Right renal cortex interstitium (tissue), 3 donors: ENCODE results near the gene LBX1. TPM values are rescaled to one million over a fixed set of nuclear protein-coding genes. Genes with fewer than 3 reads are reported as not detected.

ENCODE experiments used
- DNase-seq, 3 donors: peaks; one replicate each; pipeline ENCODE4 v3.0.0-alpha.2; 2013; ENCODE audit warnings: low read depth in 3 of 3, low spot score in 2 of 3
- polyA plus RNA-seq, 3 donors: library from polyadenylated mRNA; unstranded; fragments of 120-200 nt; gene quantifications; one replicate each; pipeline ENCODE4 v1.2.1, GENCODE V29; 2013; ENCODE audit not compliant: insufficient read length in 3 of 3

LBX1 gene
- polyA plus RNA-seq, 3 donors, result not detected

DNA sequence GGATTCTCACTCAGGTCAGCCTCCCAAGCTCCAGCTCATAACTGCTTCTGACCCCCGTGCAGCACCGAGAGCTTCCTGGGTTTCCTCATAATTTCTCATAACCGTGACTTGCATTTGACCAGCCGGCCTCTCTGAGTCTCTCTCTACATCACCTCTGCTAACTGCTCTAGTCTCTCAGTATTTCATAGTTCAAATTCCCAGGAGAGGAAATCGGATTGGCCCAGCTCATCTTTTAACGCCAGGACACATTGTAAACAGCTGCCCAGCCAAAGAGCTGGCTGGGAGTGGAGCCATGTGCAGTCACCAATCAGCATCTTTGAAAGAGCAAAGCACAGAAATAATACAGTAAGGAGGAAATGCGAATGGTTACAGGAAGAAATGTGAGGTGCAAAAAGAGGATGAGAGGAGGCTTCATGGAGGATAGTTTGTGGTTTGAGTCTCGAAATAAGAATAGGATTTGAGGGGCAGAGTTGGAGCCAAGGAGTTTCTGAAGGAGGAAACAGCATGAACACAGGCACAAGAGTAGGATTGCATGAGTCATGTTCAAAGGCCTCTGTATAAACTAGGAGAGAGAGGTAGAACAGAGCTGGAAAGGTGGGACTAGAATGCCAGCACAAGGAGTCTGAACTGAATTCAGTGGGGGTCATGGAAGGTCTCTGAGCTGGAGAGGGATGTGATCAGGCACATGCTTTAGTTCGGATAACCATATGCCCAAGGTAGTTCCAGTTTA, 15.2 kb upstream of the LBX1 start:
- DNase-seq, result no peak

DNA sequence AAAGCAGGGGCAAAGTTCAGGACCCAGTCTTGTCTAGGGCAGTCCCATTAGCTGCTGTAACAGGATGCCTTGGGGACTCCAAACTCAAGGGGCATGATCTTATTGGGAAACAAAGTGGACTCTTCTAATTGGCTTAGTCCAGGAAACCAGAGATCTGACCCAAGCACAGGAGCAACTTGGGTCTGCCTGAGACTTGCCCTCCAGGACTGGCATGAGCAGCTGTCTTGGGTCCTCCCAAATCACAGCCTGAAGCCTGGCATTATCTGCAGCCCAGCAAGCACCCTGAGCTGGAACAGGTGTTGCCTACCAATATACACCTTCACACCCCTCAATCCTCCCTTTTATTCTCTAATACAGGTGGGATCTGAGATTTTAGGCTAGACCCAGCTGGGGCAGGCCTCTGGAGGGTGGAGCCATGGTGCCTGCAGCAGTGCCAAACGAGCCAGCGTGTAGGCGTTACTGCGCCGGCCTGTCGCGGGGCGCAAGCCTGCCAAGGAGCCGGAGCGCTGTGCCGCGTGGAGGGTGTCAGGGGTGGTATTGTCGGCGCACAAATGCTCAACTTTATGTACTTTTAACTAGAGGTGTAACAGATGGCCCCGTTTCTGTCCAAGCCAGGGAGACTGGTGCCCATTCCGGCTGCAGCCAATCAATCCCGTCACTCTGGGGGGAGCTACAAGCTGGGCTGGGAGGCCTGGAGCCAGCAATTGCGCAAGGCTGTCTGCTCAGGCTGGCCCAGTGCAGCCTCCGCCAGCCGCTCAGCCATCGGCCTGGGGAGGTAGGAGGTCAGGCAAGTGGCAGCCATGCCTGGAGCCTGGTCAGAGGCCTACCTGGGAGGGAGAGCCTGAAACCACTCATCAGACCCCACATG, 12.8 kb upstream of the LBX1 start:
- no peak for DNase-seq

DNA sequence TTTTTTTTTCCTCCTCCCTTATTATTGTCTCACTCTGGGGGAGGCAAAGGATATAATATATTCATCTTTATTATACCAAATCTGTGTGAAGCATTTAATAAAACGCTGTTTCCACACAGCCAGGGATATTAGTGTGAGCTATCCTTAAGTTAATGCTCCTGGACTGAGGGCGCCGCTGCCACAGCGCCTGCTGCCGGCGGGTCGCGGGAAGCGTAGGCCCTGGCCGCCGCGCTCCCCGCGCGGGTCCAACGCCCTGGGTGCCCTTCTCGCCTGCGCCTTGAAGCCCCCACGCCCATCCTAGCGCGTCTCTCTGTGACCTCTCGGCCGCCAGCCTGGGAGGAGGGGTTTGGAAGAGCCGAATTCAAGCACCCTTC, 9.5 kb upstream of the LBX1 start:
- no peak for DNase-seq

DNA sequence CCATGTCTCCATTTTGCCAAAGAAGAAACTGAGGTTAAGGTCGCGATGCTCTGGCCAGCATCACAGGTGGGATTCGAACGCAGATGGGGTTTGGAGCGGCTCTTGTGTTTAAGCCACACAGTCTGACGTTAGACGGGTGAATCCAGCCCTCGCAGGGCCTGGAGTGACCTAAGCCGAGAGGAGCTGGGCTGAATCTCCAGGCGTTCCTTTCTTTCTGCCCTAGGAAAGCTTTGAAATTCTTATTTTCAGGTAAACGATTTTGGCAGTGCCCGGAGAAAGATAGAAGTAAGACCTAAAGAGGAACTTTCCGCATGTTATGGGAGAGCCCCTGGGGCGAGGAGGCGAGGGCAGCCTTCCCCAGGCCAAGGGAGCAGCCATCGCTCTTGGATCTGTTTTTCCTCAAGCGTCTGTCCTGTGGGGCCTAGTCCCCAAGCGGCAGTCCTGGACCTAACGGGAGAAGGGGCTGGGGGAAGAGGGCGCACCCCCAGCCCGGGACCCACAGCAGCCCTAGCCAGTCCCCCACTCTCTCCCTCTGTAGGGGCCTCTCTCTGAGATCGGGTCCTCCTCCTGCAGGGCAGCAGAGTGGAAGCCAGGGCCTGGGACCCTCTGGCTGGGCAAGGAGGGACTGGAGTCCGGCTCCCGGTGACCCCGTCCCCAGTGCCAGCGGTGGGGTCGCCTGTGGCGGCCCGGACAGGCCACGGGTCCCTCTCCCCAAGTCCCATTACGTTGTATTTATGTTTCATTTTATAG, 8.9 kb upstream of the LBX1 start:
- DNase-seq, result no peak

DNA sequence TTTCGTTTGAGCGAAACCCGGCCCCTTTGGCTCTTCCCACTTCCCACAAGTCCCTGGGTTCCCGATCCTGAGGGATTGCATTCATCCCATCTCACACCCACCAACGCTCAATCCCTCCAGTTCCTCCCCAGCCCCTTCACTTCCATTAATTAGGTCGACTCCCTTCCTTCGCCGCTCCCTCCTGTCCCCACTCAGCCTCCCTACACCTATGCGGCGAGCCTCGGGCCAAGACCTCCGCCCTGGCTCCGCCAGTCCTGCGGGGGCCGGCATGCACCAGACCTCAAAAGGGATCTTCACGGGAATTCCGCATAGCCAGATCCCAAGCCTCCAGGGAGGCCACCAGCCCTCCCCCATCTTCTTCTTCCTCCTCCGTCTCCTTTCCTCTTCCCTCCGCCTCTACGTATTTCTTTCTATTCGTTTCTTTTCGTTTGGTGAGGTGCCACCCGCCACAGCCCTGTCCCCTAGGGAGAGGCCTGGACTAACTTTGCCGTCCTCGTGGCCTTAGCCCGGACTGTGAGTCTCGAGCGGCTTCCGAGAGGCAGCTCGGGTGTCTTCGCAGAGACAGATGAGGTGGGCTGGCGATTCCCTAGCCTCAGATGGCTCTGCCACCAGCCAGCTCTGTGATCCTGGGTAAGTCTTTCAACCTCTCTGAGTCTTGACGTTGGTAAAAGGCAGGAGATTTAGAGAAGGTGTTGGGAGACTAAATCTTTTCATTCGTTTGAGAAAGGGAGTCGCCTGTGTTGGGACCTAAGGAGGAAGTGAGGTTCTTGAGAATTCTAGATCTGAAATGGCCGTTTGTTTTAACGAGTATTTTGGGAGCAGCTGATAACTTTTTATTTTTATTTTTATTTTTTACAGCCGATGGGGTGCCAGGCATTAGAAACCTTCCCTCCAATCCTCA, 8.1 kb upstream of the LBX1 start:
- DNase-seq, result no peak

DNA sequence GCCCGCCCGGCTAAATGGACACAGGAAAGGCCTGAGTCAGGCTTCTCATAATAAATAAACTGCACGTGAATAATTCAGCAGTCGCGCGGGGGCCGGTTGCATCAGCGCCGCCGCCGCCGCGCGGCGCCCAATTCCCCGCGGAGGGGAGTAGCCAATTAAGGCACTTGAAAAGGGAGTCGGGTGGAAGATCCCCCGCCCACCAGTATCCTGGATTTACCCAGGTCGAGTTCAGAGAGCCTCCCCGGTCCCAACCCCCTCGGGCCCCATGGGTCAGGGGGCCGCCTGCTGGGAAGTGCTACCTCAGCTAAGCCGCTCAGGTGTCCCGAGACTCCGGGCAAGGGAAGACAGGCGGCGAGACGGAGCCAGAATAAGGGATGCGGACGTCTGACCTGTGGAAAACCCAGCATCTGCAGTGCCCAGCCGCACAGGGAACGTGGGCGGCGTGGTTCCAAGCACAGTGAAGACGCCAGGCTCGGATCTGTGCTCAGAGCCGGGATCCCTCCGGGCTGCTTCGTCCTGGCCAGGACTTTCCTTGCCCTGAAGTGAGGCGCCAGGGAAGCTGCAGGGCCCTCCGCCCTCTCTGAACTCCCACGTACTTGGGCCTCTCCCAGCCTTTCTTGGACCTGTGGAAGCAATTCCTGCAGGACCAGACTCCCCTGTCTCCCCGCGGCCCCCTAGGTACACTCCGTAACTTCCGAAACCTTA, 7.3 kb upstream of the LBX1 start:
- DNase-seq, result no peak

DNA sequence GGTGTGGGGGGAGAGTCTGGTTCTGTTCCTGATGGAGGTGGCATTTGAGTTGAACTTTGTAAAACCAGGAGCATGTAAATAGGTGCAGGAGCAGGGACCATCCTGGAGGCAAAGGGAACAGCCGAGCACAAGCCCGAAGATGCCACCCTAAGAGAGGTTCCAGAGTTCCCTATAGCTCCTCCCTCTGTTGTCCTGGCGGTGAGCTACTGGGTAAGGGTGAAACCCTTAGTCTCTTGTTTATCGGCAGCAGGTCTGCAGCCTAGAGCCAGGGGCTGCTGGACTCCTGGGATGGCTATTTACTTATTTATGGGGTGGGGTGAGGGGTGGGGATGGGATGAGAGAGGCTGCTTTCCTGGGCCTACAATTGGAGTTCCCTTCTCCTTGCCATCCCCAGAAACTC, 6.5 kb upstream of the LBX1 start:
- no peak for DNase-seq

DNA sequence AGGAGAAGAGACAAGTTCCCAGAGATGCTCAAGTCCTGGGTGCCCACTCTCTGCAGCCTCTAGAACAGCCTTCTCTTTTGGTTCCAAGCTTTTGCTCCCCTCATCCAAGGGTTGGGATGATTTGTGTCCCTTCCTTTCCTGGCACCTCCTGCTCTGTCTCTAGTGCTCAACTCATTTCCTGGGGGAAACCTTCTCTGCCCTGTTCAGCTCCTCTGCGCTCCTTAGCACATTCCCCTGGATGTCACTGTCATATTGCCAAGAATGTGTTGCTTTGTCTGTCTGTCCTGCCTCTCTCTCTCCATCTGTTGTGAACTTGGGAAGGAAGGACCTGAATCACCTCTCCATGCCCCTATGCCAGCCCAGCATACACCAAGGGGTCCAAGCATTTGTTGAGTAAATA, 5.1 kb upstream of the LBX1 start:
- DNase-seq, result no peak

DNA sequence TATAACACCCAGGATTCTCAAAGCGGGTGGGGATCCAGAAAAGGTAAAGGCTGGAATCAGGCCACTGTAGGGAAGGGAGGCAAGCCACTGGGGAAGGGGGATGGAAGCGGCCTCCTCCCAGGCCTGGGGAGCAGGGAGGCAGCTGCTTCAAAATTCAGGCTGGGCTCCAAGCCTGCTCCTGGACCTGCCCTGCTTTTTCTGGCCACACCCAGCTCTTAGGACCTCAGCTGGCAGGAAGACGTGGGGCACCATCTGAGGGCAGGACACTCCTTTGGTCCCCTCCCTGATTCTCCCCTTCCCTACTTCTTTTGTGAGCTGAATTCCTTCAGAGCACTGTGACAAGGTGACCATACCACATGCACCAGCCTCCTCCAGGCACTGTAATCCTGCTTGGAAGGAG, 4.6 kb upstream of the LBX1 start:
- no peak for DNase-seq

DNA sequence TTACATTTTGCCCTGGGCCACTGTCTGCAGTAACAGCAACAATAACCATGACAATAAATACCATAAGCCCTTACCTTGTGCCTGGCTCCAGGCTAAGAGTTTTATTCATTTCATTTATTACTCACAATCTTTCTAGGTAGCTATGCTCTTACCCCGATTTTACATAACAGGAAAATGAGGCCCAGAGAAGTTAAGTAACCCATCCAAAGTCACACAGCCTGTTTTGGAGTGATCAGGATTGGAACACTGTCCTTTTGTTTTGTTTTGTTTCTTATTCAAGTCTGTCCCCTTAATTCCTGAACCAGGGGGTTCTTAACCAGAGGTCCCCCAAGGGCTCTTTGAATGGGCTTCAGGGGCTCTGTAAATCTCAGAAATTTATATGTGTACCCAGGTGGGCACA, 4.2 kb upstream of the LBX1 start:
- no peak for DNase-seq

DNA sequence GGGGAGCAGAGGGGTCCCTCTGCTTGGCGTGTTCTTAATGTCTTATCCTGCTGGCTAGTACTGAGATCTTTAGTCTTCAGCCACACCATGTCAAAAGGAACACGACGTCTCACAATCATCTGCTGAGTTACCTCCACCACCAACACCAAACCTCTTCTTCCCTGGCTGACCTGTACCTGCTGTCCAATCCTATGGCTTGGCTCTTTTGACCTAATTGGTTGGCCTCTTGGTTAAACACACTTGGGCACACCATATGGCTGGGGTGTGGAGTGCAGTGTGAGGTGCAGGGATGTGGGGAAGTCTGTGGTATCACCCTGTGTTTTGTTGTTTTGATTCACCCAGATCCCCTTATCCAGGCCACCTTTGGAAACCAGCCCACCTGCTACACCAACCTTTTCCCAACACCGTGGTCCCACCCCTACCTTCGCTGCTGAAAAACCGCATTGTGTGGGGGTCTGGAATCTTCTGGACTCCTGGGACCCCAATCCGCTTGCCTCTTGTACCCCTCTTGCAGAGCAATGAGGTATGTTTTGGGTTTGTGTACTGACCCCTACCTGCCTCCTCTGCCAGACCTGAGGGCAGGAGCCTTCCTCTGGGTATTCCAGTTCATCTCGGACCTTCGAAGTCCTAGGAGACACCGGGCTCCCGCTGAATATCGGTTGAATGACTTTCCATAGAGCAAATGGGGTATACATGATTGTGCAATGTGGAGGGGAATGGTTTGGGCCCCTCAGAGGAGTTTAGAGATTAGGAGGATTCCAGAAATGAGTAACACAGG, 2.8 kb upstream of the LBX1 start:
- DNase-seq, result no peak

DNA sequence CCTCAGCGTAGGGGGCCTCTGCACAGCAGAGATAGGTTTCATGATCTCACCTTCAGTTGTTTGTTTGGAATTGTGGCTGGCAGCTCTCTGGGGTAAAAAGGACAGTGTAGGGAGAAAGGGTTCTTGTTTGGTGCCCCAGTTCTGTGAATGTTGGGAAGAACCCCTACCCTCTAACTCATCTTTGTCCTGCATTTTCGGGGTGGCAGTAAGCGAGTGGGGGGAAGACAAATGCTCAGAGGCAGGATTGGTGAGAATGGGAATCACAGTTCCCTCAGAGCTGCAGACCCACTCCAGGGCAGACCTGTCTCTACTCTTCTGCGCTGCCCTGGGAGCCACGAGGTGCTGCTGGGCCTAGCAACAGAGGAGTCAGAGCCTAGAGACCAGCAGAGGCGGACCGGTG, 1.8 kb upstream of the LBX1 start:
- no peak for DNase-seq

DNA sequence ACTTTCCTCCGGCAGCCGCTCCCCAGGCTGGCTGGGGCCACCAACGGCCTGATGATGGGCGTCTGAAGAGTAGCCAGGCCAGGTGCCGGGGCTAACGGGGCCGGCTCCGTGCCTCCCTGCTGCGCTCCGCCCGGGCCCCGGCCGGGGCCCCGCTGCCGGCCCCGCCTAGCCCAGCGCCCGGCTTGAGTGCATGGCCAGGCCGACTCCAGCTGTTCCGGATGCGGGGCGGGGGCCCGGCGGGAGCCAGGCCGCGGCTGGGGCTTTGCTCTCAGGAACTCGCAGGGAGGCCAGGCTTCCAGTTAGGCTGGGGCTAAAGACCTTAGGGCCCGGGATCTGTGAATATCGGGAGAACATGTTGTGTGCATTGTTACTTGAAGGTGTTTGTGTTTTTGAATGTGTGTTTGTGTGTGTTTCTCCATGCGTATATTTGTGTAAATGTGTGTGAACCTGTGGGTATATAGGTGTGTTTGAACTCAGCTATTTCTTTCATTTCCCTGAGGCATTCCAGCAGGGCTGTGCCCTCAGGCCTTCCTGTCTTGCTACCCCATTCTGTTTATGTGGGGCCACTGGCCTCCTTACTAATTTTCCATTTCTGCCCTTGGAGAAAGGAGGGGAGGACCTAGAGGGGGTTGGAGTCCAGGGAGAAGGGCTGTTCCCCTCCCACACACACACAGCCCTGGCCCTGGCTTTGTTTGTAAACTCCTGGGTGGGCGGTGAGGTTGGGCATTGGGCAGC, 1.1 kb upstream of the LBX1 start:
- DNase-seq, result no peak

DNA sequence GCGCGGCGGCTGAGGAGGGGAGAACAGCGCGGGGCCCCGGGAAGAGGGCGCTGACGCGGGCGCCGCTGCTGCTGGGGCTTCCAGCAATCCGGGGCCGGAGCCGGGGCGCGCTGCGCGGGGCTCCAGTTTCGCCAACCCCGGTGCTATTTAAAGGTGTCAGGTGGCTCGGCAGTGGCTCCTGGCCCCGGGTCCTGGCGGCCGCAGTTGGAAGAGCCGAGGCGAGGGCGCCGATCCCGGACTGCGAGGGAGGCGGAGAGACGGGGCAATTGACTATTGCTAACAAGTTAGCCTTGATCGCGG, 347 bp downstream of the LBX1 start:
- no peak for DNase-seq

DNA sequence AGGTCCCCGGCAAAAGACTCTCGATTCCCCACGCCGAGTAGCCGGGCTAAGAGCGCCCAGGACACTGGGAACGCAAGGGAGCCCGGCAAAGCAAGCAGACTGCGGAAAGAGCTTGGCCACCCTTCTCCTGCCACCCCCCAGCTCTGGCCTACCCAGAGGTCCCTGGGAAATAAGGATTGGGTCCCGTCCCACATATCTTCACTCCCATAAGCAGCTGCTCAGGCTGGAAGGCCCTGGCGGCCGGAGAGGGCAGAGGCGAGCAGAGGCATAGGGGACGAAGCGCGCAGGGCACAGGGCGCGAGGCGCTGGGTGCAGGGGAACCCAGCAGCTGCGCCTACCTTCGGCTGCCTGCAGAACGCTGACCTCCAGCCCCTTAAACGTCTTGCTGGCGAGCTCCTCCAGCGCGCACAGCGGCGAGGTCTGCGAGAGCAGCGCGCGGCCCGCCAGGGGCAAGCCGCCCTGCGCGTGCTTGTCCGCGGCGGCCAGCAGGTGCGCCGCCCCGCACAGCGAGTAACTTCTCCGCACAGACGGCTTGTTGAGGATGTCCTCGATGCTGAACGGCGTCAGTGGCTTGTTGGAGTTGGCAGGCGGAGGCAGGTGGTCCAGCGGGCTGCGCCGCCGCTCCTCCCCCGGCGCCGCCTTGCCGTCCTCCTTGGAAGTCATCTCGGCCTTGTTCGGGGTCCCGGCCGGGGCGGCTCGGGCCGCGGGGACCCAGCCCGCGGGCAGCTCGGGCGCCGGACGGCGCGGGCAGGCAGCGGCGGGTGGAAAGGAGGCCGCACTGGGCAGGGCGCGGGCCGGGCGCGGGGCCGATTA, 904 bp downstream of the LBX1 start:
- no peak for DNase-seq

DNA sequence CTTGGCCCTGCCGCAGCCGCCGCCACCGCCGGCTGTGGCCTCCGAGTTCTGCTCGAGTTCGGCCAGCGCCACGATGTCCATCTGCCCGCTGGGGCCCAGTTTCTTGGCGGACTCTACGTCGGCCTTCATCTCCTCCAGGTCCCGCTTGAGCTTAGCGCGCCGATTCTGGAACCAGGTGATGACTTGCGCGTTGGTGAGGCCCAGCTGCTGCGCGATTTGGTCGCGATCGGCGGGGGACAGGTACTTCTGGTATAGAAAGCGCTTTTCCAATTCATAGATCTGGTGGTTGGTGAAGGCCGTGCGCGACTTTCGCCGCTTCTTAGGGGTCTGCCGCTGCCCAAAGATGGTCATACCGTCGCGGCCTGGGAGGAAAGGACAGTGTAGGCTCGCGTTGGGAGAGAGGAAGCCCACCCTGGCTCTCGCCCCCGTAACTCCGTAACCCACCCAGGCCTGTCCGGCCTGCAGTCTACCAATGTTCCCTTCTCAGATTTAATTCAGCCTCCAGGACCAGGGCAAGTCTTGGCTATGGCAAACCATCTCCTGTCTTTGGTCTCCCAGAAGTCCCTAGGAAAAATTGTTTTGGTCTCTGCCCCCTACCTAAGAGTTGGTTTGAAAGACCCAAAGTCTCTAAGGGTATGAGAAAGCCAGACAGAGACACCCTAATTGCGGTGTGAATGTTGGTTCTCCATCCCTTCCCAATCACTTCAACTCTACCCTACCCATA, 1.7 kb downstream of the LBX1 start:
- no peak for DNase-seq
